DOHH2 (cell line): ENCODE results near the gene KYAT1.

Source experiments
- EZH2phosphoT487 ChIP-seq: fragments of 200-600 bp; sonication (generic); IDR thresholded peaks from 2 replicates; pipeline ENCODE4 v1.6.1; 2017; ENCODE audit warnings: borderline replicate concordance, mild to moderate bottlenecking, antibody characterized with exemption, low read length, moderate library complexity, mixed read lengths
- TF ChIP-seq, protein P1 (sequence below): fragments of 200-600 bp; sonication (generic); IDR thresholded peaks from one replicate; pipeline ENCODE4 v1.5.1; 2014; ENCODE audit warnings: antibody characterized with exemption, mild to moderate bottlenecking, low read depth, low read length; ENCODE audit not compliant: poor library complexity, severe bottlenecking

DNA sequence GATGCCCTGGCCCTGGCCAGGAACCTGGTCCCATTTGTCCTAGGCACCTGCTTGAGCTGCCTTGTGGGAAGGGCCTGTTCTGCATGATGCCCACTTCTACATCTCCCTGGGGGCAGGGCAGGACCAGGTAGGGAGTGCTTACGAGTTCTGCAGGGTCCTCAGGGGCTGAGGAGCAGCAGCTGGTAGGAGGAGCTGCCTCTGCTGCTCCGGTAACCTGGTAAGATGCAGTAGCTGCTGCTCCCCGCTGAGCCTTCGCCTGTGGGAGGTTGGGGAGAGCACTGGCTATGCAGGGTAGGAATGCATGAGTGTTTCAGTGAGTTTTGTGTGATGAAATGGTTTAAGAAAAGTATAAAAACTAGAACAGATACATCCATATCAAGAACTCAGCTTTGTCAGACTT is 13.8 kb upstream of the KYAT1 start:
- TF ChIP-seq, protein P1, sequence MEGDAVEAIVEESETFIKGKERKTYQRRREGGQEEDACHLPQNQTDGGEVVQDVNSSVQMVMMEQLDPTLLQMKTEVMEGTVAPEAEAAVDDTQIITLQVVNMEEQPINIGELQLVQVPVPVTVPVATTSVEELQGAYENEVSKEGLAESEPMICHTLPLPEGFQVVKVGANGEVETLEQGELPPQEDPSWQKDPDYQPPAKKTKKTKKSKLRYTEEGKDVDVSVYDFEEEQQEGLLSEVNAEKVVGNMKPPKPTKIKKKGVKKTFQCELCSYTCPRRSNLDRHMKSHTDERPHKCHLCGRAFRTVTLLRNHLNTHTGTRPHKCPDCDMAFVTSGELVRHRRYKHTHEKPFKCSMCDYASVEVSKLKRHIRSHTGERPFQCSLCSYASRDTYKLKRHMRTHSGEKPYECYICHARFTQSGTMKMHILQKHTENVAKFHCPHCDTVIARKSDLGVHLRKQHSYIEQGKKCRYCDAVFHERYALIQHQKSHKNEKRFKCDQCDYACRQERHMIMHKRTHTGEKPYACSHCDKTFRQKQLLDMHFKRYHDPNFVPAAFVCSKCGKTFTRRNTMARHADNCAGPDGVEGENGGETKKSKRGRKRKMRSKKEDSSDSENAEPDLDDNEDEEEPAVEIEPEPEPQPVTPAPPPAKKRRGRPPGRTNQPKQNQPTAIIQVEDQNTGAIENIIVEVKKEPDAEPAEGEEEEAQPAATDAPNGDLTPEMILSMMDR, result no peak
- no peak for TF ChIP-seq EZH2phosphoT487
